Measurements from ENCODE around the gene DNAH17. TPM values are rescaled to one million over a fixed set of nuclear protein-coding genes. Genes with fewer than 3 reads are reported as not detected.

DNAH17 gene
- total RNA-seq, 1 donor from 2014 or later = 0.40 TPM

- DNase-seq (ENCODE audit: low spot score) (no peak), ATAC-seq (no peak)
- intact Hi-C loops (cut with DNase I) = no loop called here
These were observed 3.1 kb upstream of the DNAH17 start for GRCh38 chr17:78580277-78580804.

GRCh38 chr17:78576389-78577112 lies 645 bp downstream of the DNAH17 start:
- intact Hi-C loops (cut with DNase I) = no loop called here
- ATAC-seq (no peak), DNase-seq (ENCODE audit: low spot score) (no peak)

GRCh38 chr17:78575899-78576298 lies 1.3 kb downstream of the DNAH17 start:
- DNase-seq (ENCODE audit: low spot score) (no peak), ATAC-seq (no peak)
- intact Hi-C loops (cut with DNase I) = no loop called here

- ATAC-seq = no peak
- intact Hi-C loops (cut with DNase I) = no loop called here
- no peak for DNase-seq (ENCODE audit: low spot score)
These were observed 1.9 kb downstream of the DNAH17 start for GRCh38 chr17:78575340-78575739.

GRCh38 chr17:78573955-78574354 lies 3.2 kb downstream of the DNAH17 start:
- no peak for ATAC-seq
- intact Hi-C loops (cut with DNase I) = no loop called here

GRCh38 chr17:78572239-78573205 lies 4.7 kb downstream of the DNAH17 start:
- no peak for ATAC-seq
- intact Hi-C loops (cut with DNase I) = no loop called here
- no peak for DNase-seq (ENCODE audit: low spot score)

More at GRCh38 chr17:78573955-78574354, 3.2 kb downstream of the DNAH17 start:
- no peak for DNase-seq (ENCODE audit: low spot score)

GRCh38 chr17:78571329-78571728 lies 5.9 kb downstream of the DNAH17 start:
- intact Hi-C loops (cut with DNase I) = no loop called here

GRCh38 chr17:78568494-78569115 lies 8.6 kb downstream of the DNAH17 start:
- ATAC-seq = no peak

More at GRCh38 chr17:78571329-78571728, 5.9 kb downstream of the DNAH17 start:
- DNase-seq (ENCODE audit: low spot score) (no peak), ATAC-seq (no peak)

GRCh38 chr17:78567991-78568390 lies 9.2 kb downstream of the DNAH17 start:
- intact Hi-C loops (cut with DNase I) = no loop called here
- no peak for ATAC-seq
- no peak for DNase-seq (ENCODE audit: low spot score)

More at GRCh38 chr17:78568494-78569115, 8.6 kb downstream of the DNAH17 start:
- DNase-seq (ENCODE audit: low spot score) = no peak
- intact Hi-C loops (cut with DNase I) = no loop called here

GRCh38 chr17:78566947-78567346 lies 10.2 kb downstream of the DNAH17 start:
- ATAC-seq (no peak), DNase-seq (ENCODE audit: low spot score) (no peak)
- intact Hi-C loops (cut with DNase I) = no loop called here

GRCh38 chr17:78563189-78564145 lies 13.7 kb downstream of the DNAH17 start:
- no peak for ATAC-seq
- intact Hi-C loops (cut with DNase I) = no loop called here

GRCh38 chr17:78562734-78563133 lies 14.5 kb downstream of the DNAH17 start:
- DNase-seq (ENCODE audit: low spot score) = no peak
- intact Hi-C loops (cut with DNase I) = no loop called here
- ATAC-seq = no peak

More at GRCh38 chr17:78563189-78564145, 13.7 kb downstream of the DNAH17 start:
- no peak for DNase-seq (ENCODE audit: low spot score)

GRCh38 chr17:78561166-78561565 lies 16.0 kb downstream of the DNAH17 start:
- intact Hi-C loops (cut with DNase I) = no loop called here
- ATAC-seq (no peak), DNase-seq (ENCODE audit: low spot score) (no peak)

- ATAC-seq (no peak), DNase-seq (ENCODE audit: low spot score) (no peak)
- intact Hi-C loops (cut with DNase I) = no loop called here
These were observed 16.5 kb downstream of the DNAH17 start for GRCh38 chr17:78560731-78561130.

GRCh38 chr17:78559749-78560368 lies 17.3 kb downstream of the DNAH17 start:
- intact Hi-C loops (cut with DNase I) = no loop called here
- ATAC-seq (no peak), DNase-seq (ENCODE audit: low spot score) (no peak)

- no peak for DNase-seq (ENCODE audit: low spot score)
- intact Hi-C loops (cut with DNase I) = no loop called here
- no peak for ATAC-seq
These were observed 18.2 kb downstream of the DNAH17 start for GRCh38 chr17:78558989-78559388.

GRCh38 chr17:78558181-78558850 lies 18.9 kb downstream of the DNAH17 start:
- DNase-seq (ENCODE audit: low spot score) = no peak
- intact Hi-C loops (cut with DNase I) = no loop called here
- no peak for ATAC-seq
